ENCODE results near the gene RAB1B.

The RAB1B gene

DNA sequence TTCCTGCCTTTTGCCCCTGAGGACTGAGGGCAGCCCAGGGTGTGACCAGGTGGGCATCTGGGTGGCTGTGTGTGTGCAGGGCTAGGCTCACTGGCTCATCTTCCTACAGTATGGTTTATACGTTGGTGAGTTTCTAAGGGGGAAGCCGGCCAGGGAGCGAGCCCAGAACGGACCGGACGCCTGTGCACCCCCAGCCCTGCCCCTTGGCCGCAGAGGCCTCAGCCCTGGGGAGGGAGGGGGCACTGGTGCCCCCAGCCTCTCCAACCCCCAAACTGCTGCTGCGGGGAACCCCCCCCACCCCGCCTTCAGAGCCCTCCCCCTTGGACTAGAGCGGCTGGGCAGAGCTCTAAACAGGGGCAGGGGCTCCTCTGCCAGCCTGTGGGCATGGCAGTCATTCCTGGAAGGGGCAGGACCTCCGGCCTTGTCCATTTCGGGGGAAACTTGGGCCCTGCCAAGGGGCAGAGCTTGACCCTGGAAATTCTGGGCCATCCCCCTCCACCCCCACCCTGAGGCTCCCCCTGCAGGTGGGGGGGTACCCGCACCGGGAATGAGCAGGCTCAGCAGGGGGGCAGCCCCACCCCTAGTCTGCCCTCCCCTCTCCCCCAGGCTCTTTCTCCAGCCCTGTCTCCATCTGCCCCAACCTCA is 15.1 kb downstream of the RAB1B start:
- Histone ChIP-seq H3K4me3 (replicated peaks; ENCODE audit: low read depth, low read length) (no peak overlapping the region), H3K36me3 (ENCODE audit: control insufficient read depth, insufficient read depth, low read length) (peaks cover 12% of the 10 kb centered on the region), H3K27me3 (replicated peaks; ENCODE audit: control insufficient read depth, insufficient read depth, low read length) (no peaks in the 10 kb centered on the region)
- DNase-seq (ENCODE audit: extremely low read depth, insufficient read length) = no peak
- TF ChIP-seq, protein P1, sequence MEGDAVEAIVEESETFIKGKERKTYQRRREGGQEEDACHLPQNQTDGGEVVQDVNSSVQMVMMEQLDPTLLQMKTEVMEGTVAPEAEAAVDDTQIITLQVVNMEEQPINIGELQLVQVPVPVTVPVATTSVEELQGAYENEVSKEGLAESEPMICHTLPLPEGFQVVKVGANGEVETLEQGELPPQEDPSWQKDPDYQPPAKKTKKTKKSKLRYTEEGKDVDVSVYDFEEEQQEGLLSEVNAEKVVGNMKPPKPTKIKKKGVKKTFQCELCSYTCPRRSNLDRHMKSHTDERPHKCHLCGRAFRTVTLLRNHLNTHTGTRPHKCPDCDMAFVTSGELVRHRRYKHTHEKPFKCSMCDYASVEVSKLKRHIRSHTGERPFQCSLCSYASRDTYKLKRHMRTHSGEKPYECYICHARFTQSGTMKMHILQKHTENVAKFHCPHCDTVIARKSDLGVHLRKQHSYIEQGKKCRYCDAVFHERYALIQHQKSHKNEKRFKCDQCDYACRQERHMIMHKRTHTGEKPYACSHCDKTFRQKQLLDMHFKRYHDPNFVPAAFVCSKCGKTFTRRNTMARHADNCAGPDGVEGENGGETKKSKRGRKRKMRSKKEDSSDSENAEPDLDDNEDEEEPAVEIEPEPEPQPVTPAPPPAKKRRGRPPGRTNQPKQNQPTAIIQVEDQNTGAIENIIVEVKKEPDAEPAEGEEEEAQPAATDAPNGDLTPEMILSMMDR (IDR thresholded peaks at IDR 0.05; ENCODE audit: insufficient read depth, low read length, poor library complexity, severe bottlenecking) = peak; percentile 30

DNA sequence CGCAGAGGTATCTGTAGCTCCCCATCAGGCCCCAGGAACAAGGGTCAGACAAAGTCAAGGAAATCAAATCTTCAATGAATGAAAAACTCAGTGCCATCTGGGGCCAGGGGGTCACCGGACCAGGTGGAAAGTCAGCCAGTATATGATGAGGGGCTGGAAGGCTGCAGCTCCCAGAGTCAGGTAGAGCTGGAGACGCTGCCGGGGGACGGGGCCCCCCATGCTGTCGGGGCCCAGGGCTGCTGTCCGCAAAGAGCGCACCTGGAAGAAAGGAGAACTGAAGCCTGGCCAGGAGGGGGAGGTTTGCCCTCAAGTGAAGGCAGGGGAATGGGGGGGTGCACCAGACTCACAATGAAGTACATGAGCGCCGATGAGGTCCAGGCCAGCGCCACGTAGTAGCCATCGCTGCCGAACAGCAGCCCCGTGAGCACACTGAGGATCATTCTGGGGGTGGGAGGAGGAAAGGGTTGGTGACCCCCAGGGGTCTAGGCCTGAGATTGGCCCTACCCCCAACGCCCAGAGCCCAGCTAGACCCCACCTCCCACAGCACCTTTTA is 16.2 kb downstream of the RAB1B start:
- no peak for DNase-seq (ENCODE audit: extremely low read depth, insufficient read length)
- no peak overlapping the region for H3K4me3 ChIP-seq (replicated peaks; ENCODE audit: low read depth, low read length)
- no peaks in the 10 kb centered on the region for H3K27me3 ChIP-seq (replicated peaks; ENCODE audit: control insufficient read depth, insufficient read depth, low read length)
- TF ChIP-seq, protein P1 (IDR thresholded peaks at IDR 0.05; ENCODE audit: insufficient read depth, low read length, poor library complexity, severe bottlenecking) = no peak
- peaks cover 12% of the 10 kb centered on the region for H3K36me3 ChIP-seq (ENCODE audit: control insufficient read depth, insufficient read depth, low read length)

DNA sequence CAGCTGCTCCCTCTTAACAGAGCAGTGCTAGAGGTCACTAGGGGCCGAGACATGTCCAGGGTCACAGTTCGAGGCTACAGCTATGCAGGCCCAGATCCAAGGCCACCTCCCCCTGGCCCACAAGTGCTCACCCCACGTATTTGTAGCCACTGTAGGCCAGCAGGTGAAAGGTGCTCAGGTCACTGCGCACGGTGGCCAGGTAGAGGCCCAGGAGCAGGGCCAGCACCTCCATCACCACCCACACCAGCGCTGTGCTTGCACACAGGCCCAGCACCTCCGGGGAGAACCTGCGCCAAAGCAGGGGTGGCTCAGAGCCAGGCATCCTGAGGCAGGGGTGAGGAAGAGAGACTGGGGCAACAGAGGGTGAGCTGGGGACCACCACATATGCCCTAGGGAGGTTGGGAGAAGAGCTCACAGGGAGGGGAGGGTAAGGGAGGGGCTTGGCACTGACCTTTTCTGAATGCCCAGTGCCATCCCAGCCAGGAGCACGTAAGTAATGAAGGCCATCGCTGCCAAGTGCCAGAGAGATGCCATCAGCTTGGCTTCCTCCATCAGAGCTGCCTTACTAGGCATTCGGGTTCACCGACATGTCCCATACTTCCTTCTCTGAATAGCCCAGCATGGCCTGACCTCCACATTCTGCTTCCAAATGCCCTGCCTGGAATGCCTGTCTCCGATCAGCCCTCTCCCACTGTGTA is 17.0 kb downstream of the RAB1B start:
- Histone ChIP-seq H3K36me3 (ENCODE audit: control insufficient read depth, insufficient read depth, low read length) (peaks cover 12% of the 10 kb centered on the region), H3K27me3 (replicated peaks; ENCODE audit: control insufficient read depth, insufficient read depth, low read length) (no peaks in the 10 kb centered on the region), H3K4me3 (replicated peaks; ENCODE audit: low read depth, low read length) (no peak overlapping the region)
- TF ChIP-seq, protein P1 (IDR thresholded peaks at IDR 0.05; ENCODE audit: insufficient read depth, low read length, poor library complexity, severe bottlenecking) = no peak
- DNase-seq (ENCODE audit: extremely low read depth, insufficient read length) = no peak

DNA sequence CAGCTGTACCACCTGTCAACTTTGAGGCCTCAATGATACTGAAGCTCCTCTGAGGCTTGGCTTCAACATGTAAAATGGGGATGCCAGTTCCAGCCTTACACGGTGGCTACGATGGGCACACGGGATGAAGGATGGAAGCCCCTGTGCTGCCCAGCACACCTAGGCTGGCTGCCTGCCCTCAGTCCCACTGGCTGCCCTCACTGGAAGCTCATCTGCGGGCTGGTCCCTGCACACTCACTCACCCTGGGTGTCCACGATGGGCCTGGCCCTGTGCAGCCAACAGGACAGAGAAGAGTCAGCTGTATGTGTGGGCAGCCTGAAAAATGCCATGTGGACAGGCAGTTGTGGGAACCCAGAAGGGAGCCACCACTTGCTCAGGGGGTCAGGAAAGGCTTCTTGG is 18.3 kb downstream of the RAB1B start:
- TF ChIP-seq, protein P1 (IDR thresholded peaks at IDR 0.05; ENCODE audit: insufficient read depth, low read length, poor library complexity, severe bottlenecking) = no peak
- H3K36me3 ChIP-seq (ENCODE audit: control insufficient read depth, insufficient read depth, low read length) = peaks cover 12% of the 10 kb centered on the region

DNA sequence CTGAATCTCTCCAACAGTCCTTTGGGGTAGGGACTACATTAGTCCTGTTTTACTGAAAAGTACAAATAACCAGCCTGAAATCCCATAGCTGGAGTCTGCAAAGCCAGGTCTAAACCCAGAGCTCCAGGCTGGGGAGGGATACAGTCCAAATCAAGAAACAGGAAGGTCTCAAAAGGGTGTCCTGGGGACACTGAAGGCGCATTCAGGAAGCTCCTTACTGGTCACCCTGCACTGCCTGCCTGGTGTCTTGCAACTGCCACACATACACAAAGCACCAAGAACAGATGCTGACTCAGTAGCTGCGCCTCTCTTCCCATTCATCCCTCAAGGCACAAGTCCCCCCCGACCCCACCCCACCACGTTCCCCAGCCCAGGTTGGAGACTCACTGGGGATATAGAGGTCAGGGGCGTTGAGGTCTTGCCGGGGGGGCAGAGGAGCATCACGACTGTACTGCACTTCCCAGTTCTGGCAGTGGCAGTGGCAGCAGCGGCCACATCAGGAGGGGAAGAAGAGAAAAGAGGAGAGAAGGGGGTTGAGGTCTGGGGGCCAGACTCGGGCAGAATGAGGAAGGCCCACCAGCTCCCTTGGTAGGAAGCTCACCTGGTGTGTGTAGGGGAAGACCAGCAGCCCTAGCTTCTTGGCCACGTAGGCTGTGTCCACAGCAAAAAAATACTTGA is 18.9 kb downstream of the RAB1B start:
- no peaks in the 10 kb centered on the region; the same call in none of the 2 replicates for H3K27me3 ChIP-seq (replicated peaks; ENCODE audit: control insufficient read depth, insufficient read depth, low read length)
- H3K36me3 ChIP-seq (ENCODE audit: control insufficient read depth, insufficient read depth, low read length) = peaks cover 12% of the 10 kb centered on the region
- H3K4me3 ChIP-seq (replicated peaks; ENCODE audit: low read depth, low read length) = peak overlapping the region; percentile 71
- no peak for DNase-seq (ENCODE audit: extremely low read depth, insufficient read length)
- TF ChIP-seq, protein P1 (IDR thresholded peaks at IDR 0.05; ENCODE audit: insufficient read depth, low read length, poor library complexity, severe bottlenecking) = no peak

More for the DNA sequence above, 18.3 kb downstream of the RAB1B start:
- no peak for DNase-seq (ENCODE audit: extremely low read depth, insufficient read length)
- H3K27me3 ChIP-seq (replicated peaks; ENCODE audit: control insufficient read depth, insufficient read depth, low read length) = no peaks in the 10 kb centered on the region; the same call in 1 of the 2 replicates
- no peak overlapping the region for H3K4me3 ChIP-seq (replicated peaks; ENCODE audit: low read depth, low read length)

Data from GM06990 (cell line).